ENCODE measurements around the gene ROR2.

ROR2 gene

GRCh38 chr9:91681461-91682305, 268.3 kb downstream of the ROR2 start:
- Histone ChIP-seq H3K36me3 (replicated peaks in 1 of 2; ENCODE audit: control insufficient read depth in 2 of 2, insufficient read depth in 2 of 2, low read length in 2 of 2) (no peaks in the 10 kb centered on the region), H3K4ac (ENCODE audit: low read length) (no peak overlapping the region), H3K14ac (ENCODE audit: low read length) (no peak overlapping the region), H3K27me3 (ENCODE audit: control insufficient read depth in 3 of 3, insufficient read depth in 3 of 3, low read depth in 1 of 3, low read length in 3 of 3) (no peaks in the 10 kb centered on the region), H3K9me3 (replicated peaks in 1 of 2; ENCODE audit: control insufficient read depth in 2 of 2, insufficient read depth in 1 of 2, low read depth in 1 of 2, low read length in 2 of 2) (no peaks in the 10 kb centered on the region), H3K27ac (replicated peaks; ENCODE audit: low read length) (no peak overlapping the region), H4K8ac (ENCODE audit: low read depth, low read length) (no peak overlapping the region), H2BK120ac (ENCODE audit: low read depth, low read length) (no peak overlapping the region), H3K9ac (ENCODE audit: low read depth, low read length, poor library complexity) (no peak overlapping the region), H2AK5ac (ENCODE audit: low read depth, low read length) (no peak overlapping the region), H3K4me3 (ENCODE audit: low read length in 2 of 2) (no peak overlapping the region), H4K91ac (ENCODE audit: low read depth, low read length, poor library complexity) (no peak overlapping the region), H3K23ac (ENCODE audit: low read depth, low read length, poor library complexity) (no peak overlapping the region), H2BK15ac (ENCODE audit: low read length) (no peak overlapping the region), H3K18ac (ENCODE audit: low read length) (no peak overlapping the region), H2AFZ (ENCODE audit: low read length) (peak overlapping the region; percentile 53), H2BK5ac (ENCODE audit: low read length) (no peak overlapping the region), H3K79me1 (ENCODE audit: low read depth, low read length) (no peaks in the 10 kb centered on the region), H3K4me1 (ENCODE audit: control insufficient read depth in 2 of 2, insufficient read depth in 1 of 2, low read depth in 1 of 2, low read length in 2 of 2) (peaks cover 2% of the 10 kb centered on the region in 2 donors), H2BK12ac (ENCODE audit: low read length) (no peak overlapping the region), H3K4me2 (ENCODE audit: insufficient read depth, low read length, poor library complexity, severe bottlenecking) (no peak overlapping the region)
- DNase-seq (ENCODE audit: low spot score): peak; percentile 58
- WGBS, 2 donors (ENCODE audit: extremely low coverage in 2 of 2, insufficient read length in 2 of 2, insufficient replicate concordance in 1 of 2): no CpG with 5 or more reads among the region's 43 CpGs

DNA sequence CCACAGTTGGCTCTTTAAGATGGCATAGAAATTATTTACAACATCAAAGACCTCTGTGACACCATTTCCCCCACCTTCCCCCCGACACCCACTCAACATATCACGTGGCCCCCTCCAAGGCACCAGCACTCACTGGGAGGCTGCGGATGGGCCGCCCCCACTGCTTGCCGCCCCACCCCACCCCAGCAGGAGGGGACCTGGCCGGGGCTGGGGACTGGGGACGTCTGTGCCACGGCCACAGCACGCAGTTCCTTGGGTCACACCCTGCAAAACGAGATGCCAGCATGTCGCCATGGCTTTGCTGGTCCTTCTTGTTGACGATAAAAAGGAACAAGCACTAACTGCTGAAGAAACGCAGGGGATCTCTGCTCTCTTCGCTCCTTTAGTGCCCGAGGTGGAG, 269.0 kb downstream of the ROR2 start:
- H2BK5ac ChIP-seq (ENCODE audit: low read length): no peak overlapping the region
- H2AK5ac ChIP-seq (ENCODE audit: low read depth, low read length): no peak overlapping the region
- H3K4me2 ChIP-seq (ENCODE audit: insufficient read depth, low read length, poor library complexity, severe bottlenecking): no peak overlapping the region
- no peak overlapping the region for H3K4ac ChIP-seq (ENCODE audit: low read length)
- H3K9ac ChIP-seq (ENCODE audit: low read depth, low read length, poor library complexity): no peak overlapping the region
- no peak overlapping the region for H3K4me3 ChIP-seq (ENCODE audit: low read length in 2 of 2)
- DNase-seq (ENCODE audit: low spot score): no peak
- H2BK120ac ChIP-seq (ENCODE audit: low read depth, low read length): no peak overlapping the region
- no peaks in the 10 kb centered on the region for H3K27me3 ChIP-seq (ENCODE audit: control insufficient read depth in 3 of 3, insufficient read depth in 3 of 3, low read depth in 1 of 3, low read length in 3 of 3)
- H3K14ac ChIP-seq (ENCODE audit: low read length): no peak overlapping the region
- H3K27ac ChIP-seq (replicated peaks; ENCODE audit: low read length): no peak overlapping the region
- no peak overlapping the region for H4K91ac ChIP-seq (ENCODE audit: low read depth, low read length, poor library complexity)
- H3K23ac ChIP-seq (ENCODE audit: low read depth, low read length, poor library complexity): peak overlapping the region; percentile 20
- H3K79me1 ChIP-seq (ENCODE audit: low read depth, low read length): no peaks in the 10 kb centered on the region
- no peak overlapping the region for H2AFZ ChIP-seq (ENCODE audit: low read length)
- no peaks in the 10 kb centered on the region for H3K9me3 ChIP-seq (replicated peaks in 1 of 2; ENCODE audit: control insufficient read depth in 2 of 2, insufficient read depth in 1 of 2, low read depth in 1 of 2, low read length in 2 of 2)
- no peak overlapping the region for H4K8ac ChIP-seq (ENCODE audit: low read depth, low read length)
- no peak overlapping the region for H2BK12ac ChIP-seq (ENCODE audit: low read length)
- no peaks in the 10 kb centered on the region for H3K36me3 ChIP-seq (replicated peaks in 1 of 2; ENCODE audit: control insufficient read depth in 2 of 2, insufficient read depth in 2 of 2, low read length in 2 of 2)
- WGBS, 2 donors (ENCODE audit: extremely low coverage in 2 of 2, insufficient read length in 2 of 2, insufficient replicate concordance in 1 of 2): no CpG with 5 or more reads among the region's 15 CpGs
- peaks cover 2% of the 10 kb centered on the region in 2 donors for H3K4me1 ChIP-seq (ENCODE audit: control insufficient read depth in 2 of 2, insufficient read depth in 1 of 2, low read depth in 1 of 2, low read length in 2 of 2)
- H3K18ac ChIP-seq (ENCODE audit: low read length): no peak overlapping the region
- H2BK15ac ChIP-seq (ENCODE audit: low read length): no peak overlapping the region

DNA sequence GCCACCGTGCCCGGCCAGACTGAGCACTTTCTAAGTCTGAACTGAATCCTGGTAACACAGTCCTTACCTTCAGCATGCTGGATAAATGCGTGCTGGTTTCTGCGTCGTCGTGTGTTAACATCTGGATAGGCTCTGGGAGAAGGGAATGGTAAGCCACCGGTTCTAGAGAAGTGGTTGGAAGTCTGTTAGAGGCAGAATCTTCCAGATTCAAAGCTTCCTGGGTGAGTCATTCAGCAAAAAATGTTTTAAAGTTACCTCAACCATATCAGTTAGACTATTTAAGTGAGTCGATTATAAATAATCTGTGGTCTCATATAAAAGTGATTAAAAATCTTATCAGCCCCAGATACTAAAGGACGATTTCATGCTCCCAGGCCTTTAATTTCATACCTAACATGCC, 269.9 kb downstream of the ROR2 start:
- Histone ChIP-seq H2BK12ac (ENCODE audit: low read length) (no peak overlapping the region), H3K4me3 (ENCODE audit: low read length in 2 of 2) (no peak overlapping the region), H2BK120ac (ENCODE audit: low read depth, low read length) (no peak overlapping the region), H4K91ac (ENCODE audit: low read depth, low read length, poor library complexity) (no peak overlapping the region), H3K4me2 (ENCODE audit: insufficient read depth, low read length, poor library complexity, severe bottlenecking) (no peak overlapping the region), H3K36me3 (replicated peaks in 1 of 2; ENCODE audit: control insufficient read depth in 2 of 2, insufficient read depth in 2 of 2, low read length in 2 of 2) (no peaks in the 10 kb centered on the region), H2BK5ac (ENCODE audit: low read length) (no peak overlapping the region), H3K79me1 (ENCODE audit: low read depth, low read length) (no peaks in the 10 kb centered on the region), H3K4ac (ENCODE audit: low read length) (no peak overlapping the region), H3K9ac (ENCODE audit: low read depth, low read length, poor library complexity) (no peak overlapping the region), H3K27me3 (ENCODE audit: control insufficient read depth in 3 of 3, insufficient read depth in 3 of 3, low read depth in 1 of 3, low read length in 3 of 3) (no peaks in the 10 kb centered on the region), H2BK15ac (ENCODE audit: low read length) (no peak overlapping the region), H2AK5ac (ENCODE audit: low read depth, low read length) (no peak overlapping the region), H3K9me3 (replicated peaks in 1 of 2; ENCODE audit: control insufficient read depth in 2 of 2, insufficient read depth in 1 of 2, low read depth in 1 of 2, low read length in 2 of 2) (no peaks in the 10 kb centered on the region), H3K23ac (ENCODE audit: low read depth, low read length, poor library complexity) (no peak overlapping the region), H3K27ac (replicated peaks; ENCODE audit: low read length) (no peak overlapping the region), H2AFZ (ENCODE audit: low read length) (no peak overlapping the region), H3K4me1 (ENCODE audit: control insufficient read depth in 2 of 2, insufficient read depth in 1 of 2, low read depth in 1 of 2, low read length in 2 of 2) (peaks cover 2% of the 10 kb centered on the region in 2 donors), H3K14ac (ENCODE audit: low read length) (no peak overlapping the region), H3K18ac (ENCODE audit: low read length) (no peak overlapping the region), H4K8ac (ENCODE audit: low read depth, low read length) (peak overlapping the region; percentile 49)
- no CpG with 5 or more reads among the region's 9 CpGs for WGBS, 2 donors (ENCODE audit: extremely low coverage in 2 of 2, insufficient read length in 2 of 2, insufficient replicate concordance in 1 of 2)
- DNase-seq (ENCODE audit: low spot score): no peak

DNA sequence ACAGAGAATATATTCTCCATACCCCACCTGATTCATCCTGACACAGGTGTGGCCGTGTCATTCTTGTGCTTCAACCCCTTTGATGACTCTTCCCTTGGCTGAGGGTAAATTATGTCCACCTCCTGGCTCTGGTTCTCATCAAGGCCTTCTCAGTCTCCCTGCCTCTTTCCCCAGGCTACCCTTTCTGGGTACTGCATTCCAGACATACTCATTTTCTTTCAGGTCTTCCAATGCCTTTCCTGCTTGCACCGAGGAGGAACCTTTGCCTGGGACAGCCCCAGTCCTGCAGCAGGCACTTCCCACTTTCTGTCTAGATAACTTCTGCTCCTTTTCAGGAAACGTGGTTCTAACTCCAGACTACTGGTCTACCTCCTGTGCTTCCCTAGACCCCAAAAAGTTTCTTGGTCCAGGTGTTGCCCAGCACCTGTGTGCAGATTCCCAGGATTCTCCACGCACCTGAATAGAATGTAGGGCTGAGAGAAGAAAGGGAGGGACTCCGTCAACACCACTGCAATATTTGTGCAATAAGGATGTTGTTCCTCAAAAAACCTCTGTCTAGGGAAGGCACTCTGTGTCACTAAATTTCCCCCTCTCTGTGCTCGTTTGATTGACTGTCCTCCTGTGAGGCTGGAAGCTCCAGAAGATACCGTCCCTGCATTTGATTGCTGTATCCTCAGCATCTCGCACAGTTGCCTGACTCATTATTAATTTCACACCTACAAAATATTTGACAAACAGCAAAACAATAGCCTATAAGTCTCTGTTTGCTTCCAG, 271.0 kb downstream of the ROR2 start:
- Histone ChIP-seq H3K27ac (replicated peaks; ENCODE audit: low read length) (no peak overlapping the region), H3K23ac (ENCODE audit: low read depth, low read length, poor library complexity) (no peak overlapping the region), H3K4ac (ENCODE audit: low read length) (no peak overlapping the region), H2AFZ (ENCODE audit: low read length) (no peak overlapping the region), H3K4me3 (ENCODE audit: low read length in 2 of 2) (no peak overlapping the region), H2AK5ac (ENCODE audit: low read depth, low read length) (no peak overlapping the region), H3K27me3 (ENCODE audit: control insufficient read depth in 3 of 3, insufficient read depth in 3 of 3, low read depth in 1 of 3, low read length in 3 of 3) (no peaks in the 10 kb centered on the region), H3K4me2 (ENCODE audit: insufficient read depth, low read length, poor library complexity, severe bottlenecking) (no peak overlapping the region), H2BK120ac (ENCODE audit: low read depth, low read length) (no peak overlapping the region), H3K4me1 (ENCODE audit: control insufficient read depth in 2 of 2, insufficient read depth in 1 of 2, low read depth in 1 of 2, low read length in 2 of 2) (peaks cover 2% of the 10 kb centered on the region in 2 donors), H2BK12ac (ENCODE audit: low read length) (no peak overlapping the region), H3K9ac (ENCODE audit: low read depth, low read length, poor library complexity) (no peak overlapping the region), H3K9me3 (replicated peaks in 1 of 2; ENCODE audit: control insufficient read depth in 2 of 2, insufficient read depth in 1 of 2, low read depth in 1 of 2, low read length in 2 of 2) (no peaks in the 10 kb centered on the region), H3K14ac (ENCODE audit: low read length) (no peak overlapping the region), H2BK15ac (ENCODE audit: low read length) (no peak overlapping the region), H4K91ac (ENCODE audit: low read depth, low read length, poor library complexity) (no peak overlapping the region), H3K36me3 (replicated peaks in 1 of 2; ENCODE audit: control insufficient read depth in 2 of 2, insufficient read depth in 2 of 2, low read length in 2 of 2) (no peaks in the 10 kb centered on the region), H4K8ac (ENCODE audit: low read depth, low read length) (no peak overlapping the region), H2BK5ac (ENCODE audit: low read length) (no peak overlapping the region), H3K18ac (ENCODE audit: low read length) (no peak overlapping the region), H3K79me1 (ENCODE audit: low read depth, low read length) (no peaks in the 10 kb centered on the region)
- no CpG with 5 or more reads among the region's 8 CpGs for WGBS, 2 donors (ENCODE audit: extremely low coverage in 2 of 2, insufficient read length in 2 of 2, insufficient replicate concordance in 1 of 2)
- no peak for DNase-seq (ENCODE audit: low spot score)
